GM19240 (cell line): ENCODE measurements around the gene NOL6.
"Not testable (repeated sequence)": the region's sequence is repeated elsewhere in the genome, so short reads cannot be mapped to it uniquely, and the experiment has no call there.

Experiments
- DNase-seq: peaks from one replicate; pipeline ENCODE4 v3.0.0; 2011; ENCODE audit warnings: low spot score; ENCODE audit not compliant: insufficient read length

NOL6 gene

GRCh38 chr9:33472881-33473615, 676 bp downstream of the NOL6 start:
- no peak for DNase-seq

DNA sequence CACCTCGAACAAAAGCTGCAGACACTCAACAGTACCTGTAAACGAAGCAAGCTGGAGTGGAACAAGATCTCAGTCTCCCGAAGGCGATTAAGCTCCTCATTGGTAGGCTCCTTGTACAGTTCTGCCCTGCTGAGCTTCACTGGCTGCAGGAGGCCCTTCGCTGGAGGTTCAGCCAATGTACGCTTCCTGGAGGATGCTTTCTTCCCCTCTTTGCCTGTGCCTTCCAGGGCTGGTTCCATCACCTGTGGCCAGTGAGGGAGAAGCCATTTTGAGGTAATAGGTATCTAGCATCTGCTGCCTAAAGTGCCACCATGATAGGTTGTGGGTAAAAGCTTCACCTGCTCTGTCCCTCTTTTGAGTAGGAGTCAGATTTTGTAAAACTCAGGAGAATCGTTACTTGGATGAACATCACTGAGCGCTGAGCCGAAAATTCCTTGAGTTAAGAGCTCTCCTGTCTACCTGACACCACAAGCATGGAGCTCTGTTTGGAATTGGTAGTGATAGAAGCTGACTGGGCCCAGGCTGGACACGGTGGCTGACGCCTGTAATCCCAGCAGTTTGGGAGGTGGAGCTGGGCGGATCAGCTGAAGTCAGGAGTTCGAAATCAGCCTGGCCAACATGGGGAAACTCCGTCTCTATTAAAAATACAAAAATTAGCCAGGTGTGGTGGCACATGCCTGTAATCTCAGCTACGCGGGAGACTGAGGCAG, 1.4 kb downstream of the NOL6 start:
- DNase-seq = no peak

- no peak for DNase-seq
Measured at GRCh38 chr9:33471361-33471760, 2.4 kb downstream of the NOL6 start.

DNA sequence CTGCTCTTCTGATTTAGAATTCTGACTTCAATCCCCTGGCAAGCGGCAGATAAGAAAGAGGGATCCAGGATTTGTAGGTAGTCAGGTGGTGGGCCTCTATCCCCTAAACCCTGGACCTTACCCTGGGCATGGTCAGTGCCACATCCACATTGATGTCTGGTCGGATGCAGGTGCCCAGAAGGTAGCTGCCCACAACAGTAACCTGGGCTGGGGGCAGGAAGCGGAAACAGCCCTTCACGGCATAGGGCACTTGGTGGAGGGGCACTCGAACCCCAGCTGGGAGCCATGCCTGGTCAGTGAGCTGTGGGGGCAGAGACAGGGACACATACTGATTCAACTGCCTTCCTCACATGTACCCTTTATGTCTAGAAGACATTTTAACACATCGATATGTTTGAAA, 3.8 kb downstream of the NOL6 start:
- no peak for DNase-seq

DNA sequence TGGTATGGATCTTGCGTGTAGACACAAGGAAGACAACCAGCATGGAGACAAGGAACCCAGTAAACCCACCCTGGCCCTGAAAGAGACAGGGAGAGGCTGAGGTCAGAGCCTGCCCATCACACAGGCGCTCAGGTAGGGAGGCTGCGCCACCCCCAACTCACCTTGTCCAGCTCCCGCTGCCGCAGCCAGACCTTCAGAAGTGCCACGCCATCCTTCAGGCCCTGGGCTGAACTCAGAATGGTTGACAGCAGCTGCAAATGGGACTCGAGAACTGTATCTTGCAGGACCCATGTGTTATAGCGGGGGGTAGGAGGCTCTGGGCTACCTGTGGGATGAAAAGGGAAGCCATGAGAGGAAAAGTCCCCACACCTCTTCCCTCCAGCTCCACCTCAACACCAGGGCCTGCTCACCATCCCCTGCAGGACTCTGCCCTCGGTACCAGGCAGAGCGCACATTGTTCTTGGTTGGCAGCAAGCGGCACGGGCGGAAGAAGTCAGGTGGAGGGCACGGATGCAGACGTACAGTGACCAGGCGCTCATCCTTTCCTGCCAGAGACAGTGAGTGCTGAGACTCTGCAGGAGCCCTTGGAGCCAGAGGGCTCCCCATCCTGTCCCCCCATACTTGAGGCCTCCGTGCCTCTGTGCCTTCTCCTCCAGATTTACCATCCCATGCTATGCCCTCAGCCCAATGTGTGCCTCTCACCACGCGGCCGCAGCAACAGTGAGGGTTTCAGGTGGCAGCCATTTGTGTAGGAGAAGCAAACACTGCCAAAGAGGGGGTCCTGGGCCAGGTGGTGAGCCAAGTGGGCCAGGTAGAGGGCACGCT, 4.7 kb downstream of the NOL6 start:
- DNase-seq = no peak

DNA sequence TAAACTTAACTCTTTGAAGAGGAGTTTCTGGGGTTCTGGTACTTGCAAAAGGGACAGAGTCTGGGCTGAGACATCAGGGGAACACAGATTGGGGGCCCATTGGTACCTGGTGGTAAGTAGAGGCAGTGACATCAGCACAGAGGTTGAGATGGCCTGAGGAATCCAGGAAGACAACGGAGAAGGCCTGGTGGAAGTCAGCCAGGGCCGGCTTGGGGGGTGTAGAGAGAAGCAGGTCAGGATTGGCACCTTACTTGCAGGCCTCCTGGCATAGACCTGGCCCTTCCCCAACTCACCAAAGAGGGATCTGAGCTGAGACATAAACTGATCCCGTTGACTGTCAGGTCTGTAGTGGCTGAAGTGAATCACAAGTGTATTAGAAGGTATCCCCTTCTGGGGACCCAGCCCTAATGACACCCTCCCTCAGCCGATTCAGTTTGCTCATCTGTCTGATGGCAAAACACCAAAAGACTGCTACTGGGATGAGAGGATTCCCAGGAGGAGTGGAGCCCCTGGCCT, 5.5 kb downstream of the NOL6 start:
- DNase-seq = no peak

DNA sequence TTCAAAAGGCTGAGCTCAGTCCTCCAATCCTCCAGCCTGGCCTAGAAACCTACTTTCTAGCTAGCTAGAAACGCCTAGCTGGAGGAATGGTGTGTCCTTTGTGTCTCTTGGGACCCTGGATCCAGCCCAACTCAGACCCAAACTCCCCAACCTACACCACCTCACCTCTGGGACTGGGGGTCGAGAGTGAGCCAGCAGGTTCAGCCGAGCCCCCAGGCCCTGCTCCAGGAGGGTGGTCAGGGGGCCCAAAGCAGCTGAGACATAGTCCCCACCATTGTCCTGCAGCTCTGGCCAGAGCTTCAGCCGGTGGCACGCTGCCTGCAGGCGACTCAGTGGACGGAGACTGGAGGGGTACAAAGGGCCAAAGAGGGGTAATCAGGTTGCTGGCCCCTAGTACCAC, 6.2 kb downstream of the NOL6 start:
- DNase-seq = no peak

GRCh38 chr9:33466565-33467495, 6.9 kb downstream of the NOL6 start:
- no peak for DNase-seq

GRCh38 chr9:33465596-33466564, 7.8 kb downstream of the NOL6 start:
- no peak for DNase-seq

DNA sequence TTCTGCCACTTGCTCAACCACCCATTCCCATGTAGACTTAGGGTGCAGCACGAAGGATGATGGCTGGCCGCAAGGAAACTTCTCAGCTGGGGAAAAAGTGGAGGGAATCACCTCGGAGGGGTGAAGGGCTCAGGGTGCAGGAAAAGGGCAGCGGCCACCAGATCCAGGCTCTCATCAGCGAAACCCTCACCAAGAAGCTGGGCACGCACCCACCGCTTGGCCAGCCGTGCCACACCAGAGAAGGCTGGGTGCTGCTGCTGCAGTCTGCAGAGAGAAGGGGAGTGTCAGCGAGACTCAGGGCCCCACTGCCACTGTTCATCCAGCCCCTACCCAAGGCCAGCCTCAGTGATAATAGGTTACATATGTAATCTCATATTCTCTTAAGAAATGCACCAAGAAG, 8.6 kb downstream of the NOL6 start:
- no peak for DNase-seq

GRCh38 chr9:33464045-33464636, 9.6 kb downstream of the NOL6 start:
- no peak for DNase-seq

DNA sequence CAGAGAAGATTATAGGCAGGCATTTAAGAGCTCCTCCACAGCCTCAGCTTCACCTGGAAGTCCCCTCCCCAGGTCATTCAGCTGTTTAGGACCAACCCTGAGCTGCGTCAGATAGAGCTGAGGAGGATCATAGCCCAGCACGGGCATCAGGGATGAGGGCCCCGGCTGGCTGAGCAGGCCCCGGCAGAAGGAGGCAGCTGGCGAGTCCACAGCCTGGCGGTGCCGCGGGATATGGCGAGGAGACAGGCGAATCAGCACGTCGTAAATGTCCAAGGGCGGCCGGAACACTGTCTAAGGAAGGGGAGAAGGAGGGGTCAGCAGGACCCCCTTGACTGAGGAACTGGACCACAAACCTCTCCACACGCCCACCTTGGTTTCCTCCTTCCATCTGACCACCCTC, 10.6 kb downstream of the NOL6 start:
- DNase-seq = no peak

GRCh38 chr9:33461492-33461891, 12.2 kb downstream of the NOL6 start:
- DNase-seq = no peak

DNA sequence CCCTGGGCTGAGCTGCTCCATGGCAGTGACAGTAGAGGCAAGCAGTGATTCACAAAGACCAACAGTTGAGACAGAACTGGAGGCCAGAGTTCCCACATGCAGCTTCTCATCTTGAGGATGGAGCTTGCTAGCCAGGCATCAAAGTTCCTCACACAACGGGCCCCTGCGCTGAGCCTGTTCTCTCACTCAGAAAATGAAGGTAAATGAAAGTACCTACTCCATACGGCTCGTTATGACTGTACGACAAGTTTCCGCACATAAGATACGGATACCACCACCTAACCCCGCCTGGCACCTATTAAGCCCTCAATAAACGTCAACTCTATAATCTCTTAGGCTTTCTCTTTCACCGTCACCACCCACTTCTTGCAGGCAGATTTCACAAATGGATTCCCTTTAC, 12.9 kb downstream of the NOL6 start:
- no peak for DNase-seq

- no peak for DNase-seq
Measured at GRCh38 chr9:33459115-33459514, 14.6 kb downstream of the NOL6 start.

- DNase-seq = no peak
Measured at GRCh38 chr9:33458444-33458843, 15.3 kb downstream of the NOL6 start.

DNA sequence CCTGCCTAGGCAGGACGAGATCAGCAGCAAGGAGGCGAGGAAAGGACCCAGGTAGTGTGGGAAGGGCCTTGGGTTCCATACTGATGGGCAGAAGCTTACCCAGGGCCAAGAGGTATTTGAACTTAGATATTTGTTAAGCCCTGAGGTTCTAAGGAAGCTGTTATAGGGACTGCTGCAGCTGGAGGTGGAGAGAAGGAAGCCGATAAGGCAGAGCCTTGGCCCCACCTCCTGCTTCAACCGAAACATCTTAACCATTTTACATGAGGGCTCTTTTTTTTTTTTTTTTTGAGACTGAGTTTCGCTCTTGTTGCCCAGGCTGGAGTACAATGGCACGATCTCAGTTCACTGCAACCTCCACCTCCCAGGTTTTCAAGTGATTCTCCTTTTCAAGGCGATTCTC, 17.8 kb downstream of the NOL6 start:
- DNase-seq = no peak

- DNase-seq = not testable (repeated sequence)
Measured at GRCh38 chr9:33455456-33455855, 18.3 kb downstream of the NOL6 start.

DNA sequence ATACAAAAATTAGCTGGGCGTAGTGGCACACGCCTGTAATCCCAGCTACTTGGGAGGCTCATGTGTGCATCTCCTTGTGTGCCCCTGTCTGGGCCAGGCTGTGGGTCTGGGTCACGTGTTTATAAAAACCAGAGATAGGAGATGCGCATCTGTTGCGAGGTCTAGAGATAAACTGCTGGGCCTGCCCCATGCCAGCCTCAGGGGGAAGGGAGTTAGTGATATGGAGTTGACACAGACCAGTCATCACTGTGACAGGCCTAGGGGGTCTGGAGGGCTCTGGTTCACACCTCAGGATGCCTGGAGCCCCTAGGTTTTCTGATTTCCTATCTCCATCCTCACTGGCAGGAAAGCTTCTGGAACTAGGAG, 19.1 kb downstream of the NOL6 start:
- DNase-seq = not testable (repeated sequence)
